Nephron progenitor cell (in vitro differentiated cells): ENCODE data around the gene DMRTC2.

ENCODE experiments used
- DNase-seq: peaks from one replicate; pipeline ENCODE4 v3.0.0; 2021
- H3K27ac Mint-ChIP-seq: 2 replicates; pipeline ENCODE4 v1.8.0; 2021; ENCODE audit warnings: mild to moderate bottlenecking, moderate library complexity, mixed read lengths
- H3K27me3 Mint-ChIP-seq: 2 replicates; pipeline ENCODE4 v1.8.0; 2021; ENCODE audit warnings: mild to moderate bottlenecking, low read depth, mixed read lengths; ENCODE audit not compliant: poor library complexity
- H3K36me3 Mint-ChIP-seq: 2 replicates; pipeline ENCODE4 v1.8.0; 2021; ENCODE audit warnings: low read depth, mixed read lengths
- H3K4me1 Mint-ChIP-seq: 2 replicates; pipeline ENCODE4 v1.8.0; 2021; ENCODE audit warnings: mixed read lengths
- H3K4me3 Mint-ChIP-seq: 2 replicates; pipeline ENCODE4 v1.8.0; 2021; ENCODE audit warnings: mild to moderate bottlenecking, moderate library complexity, mixed read lengths
- H3K9me3 Mint-ChIP-seq: 2 replicates; pipeline ENCODE4 v1.8.0; 2021; ENCODE audit warnings: mild to moderate bottlenecking, moderate library complexity, mixed read lengths
- CTCF ChIP-seq: fragments of 200-600 bp; sonication (generic); IDR thresholded peaks from 2 replicates; pipeline ENCODE4 v1.5.0; 2021; ENCODE audit warnings: antibody characterized with exemption

The DMRTC2 gene

GRCh38 chr19:41879080-41879479 lies 34.2 kb downstream of the DMRTC2 start:
- Mint-ChIP-seq H3K27ac (no peak overlapping the region), H3K4me1 (peaks cover 31% of the 10 kb centered on the region), H3K27me3 (peaks cover 62% of the 10 kb centered on the region), H3K36me3 (no peaks in the 10 kb centered on the region), H3K4me3 (no peak overlapping the region), H3K9me3 (no peaks in the 10 kb centered on the region)
- no peak for TF ChIP-seq CTCF
- no peak for DNase-seq

- H3K4me3 Mint-ChIP-seq = no peak overlapping the region
- no peak for TF ChIP-seq CTCF
- no peaks in the 10 kb centered on the region for H3K9me3 Mint-ChIP-seq
Measured at GRCh38 chr19:41879670-41880328, 35.0 kb downstream of the DMRTC2 start.

GRCh38 chr19:41880329-41880708 lies 35.5 kb downstream of the DMRTC2 start:
- no peak for TF ChIP-seq CTCF
- DNase-seq = no peak
- Mint-ChIP-seq H3K27ac (no peak overlapping the region), H3K36me3 (no peaks in the 10 kb centered on the region), H3K9me3 (no peaks in the 10 kb centered on the region), H3K4me1 (peaks cover 38% of the 10 kb centered on the region), H3K4me3 (no peak overlapping the region), H3K27me3 (peaks cover 62% of the 10 kb centered on the region)

More at GRCh38 chr19:41879670-41880328, 35.0 kb downstream of the DMRTC2 start:
- DNase-seq = no peak
- H3K27me3 Mint-ChIP-seq = peaks cover 63% of the 10 kb centered on the region
- H3K4me1 Mint-ChIP-seq = peaks cover 33% of the 10 kb centered on the region
- H3K36me3 Mint-ChIP-seq = no peaks in the 10 kb centered on the region
- H3K27ac Mint-ChIP-seq = no peak overlapping the region

GRCh38 chr19:41882568-41883462 lies 38.0 kb downstream of the DMRTC2 start, which contains the start of gene ARHGEF1:
ARHGEF1 (plus strand) TSS chr19:41883184; CDS start chr19:41888083, 4,899 bp downstream.
- DNase-seq = peak; percentile 63
- TF ChIP-seq CTCF = no peak
- H3K27me3 Mint-ChIP-seq = peaks cover 50% of the 10 kb centered on the region

GRCh38 chr19:41883463-41883820 lies 38.6 kb downstream of the DMRTC2 start:
- no peaks in the 10 kb centered on the region for H3K9me3 Mint-ChIP-seq
- H3K4me1 Mint-ChIP-seq = peaks cover 49% of the 10 kb centered on the region
- TF ChIP-seq CTCF = no peak
- H3K4me3 Mint-ChIP-seq = peak overlapping the region; percentile 94
- H3K27me3 Mint-ChIP-seq = peaks cover 44% of the 10 kb centered on the region
- DNase-seq = no peak
- no peak overlapping the region for H3K27ac Mint-ChIP-seq
- H3K36me3 Mint-ChIP-seq = no peaks in the 10 kb centered on the region

More at GRCh38 chr19:41882568-41883462, 38.0 kb downstream of the DMRTC2 start, which contains the start of gene ARHGEF1:
- no peaks in the 10 kb centered on the region for H3K9me3 Mint-ChIP-seq
- no peak within 1 kb of the TSS for H3K27ac Mint-ChIP-seq
- peaks cover 49% of the 10 kb centered on the region for H3K4me1 Mint-ChIP-seq
- no peaks in the 10 kb centered on the region for H3K36me3 Mint-ChIP-seq
- H3K4me3 Mint-ChIP-seq = peak within 1 kb of the TSS; percentile 94
